ENCODE results near the gene LIN9.

LIN9 gene

GRCh38 chr1:226211181-226211821 is 97.7 kb downstream of the LIN9 start:
- no peaks in the 10 kb centered on the region for H3K79me2 ChIP-seq (ENCODE audit: low read length)
- TF ChIP-seq CTCF (IDR thresholded peaks at IDR 0.05; ENCODE audit: low read depth, low read length) (no peak), EZH2phosphoT487 (IDR thresholded peaks at IDR 0.05; ENCODE audit: low read depth) (no peak)
- H3K4me3 ChIP-seq (ENCODE audit: low read length) = no peak overlapping the region
- H3K27me3 ChIP-seq (ENCODE audit: low read depth, low read length) = 0 out of 2 replicates have a peak, but pooled peaks cover 4% of the 10 kb centered on the region
- no peaks in the 10 kb centered on the region for H4K20me1 ChIP-seq (ENCODE audit: insufficient read depth, low read length)
- no peak overlapping the region for H3K9ac ChIP-seq (ENCODE audit: low read length)
- H2AFZ ChIP-seq (ENCODE audit: low read depth, low read length) = no peak overlapping the region
- no peak overlapping the region for H3K27ac ChIP-seq (ENCODE audit: low read length)
- no peaks in the 10 kb centered on the region for H3K4me1 ChIP-seq (ENCODE audit: low read length)
- no peak overlapping the region for H3K4me2 ChIP-seq (ENCODE audit: low read length)
- no peaks in the 10 kb centered on the region for H3K9me3 ChIP-seq (ENCODE audit: insufficient read depth, low read length)
- no peaks in the 10 kb centered on the region for H3K36me3 ChIP-seq (replicated peaks; ENCODE audit: low read depth, low read length)

- Histone ChIP-seq H2AFZ (ENCODE audit: low read depth, low read length) (no peak overlapping the region), H3K36me3 (replicated peaks; ENCODE audit: low read depth, low read length) (no peaks in the 10 kb centered on the region), H3K9me3 (ENCODE audit: insufficient read depth, low read length) (no peaks in the 10 kb centered on the region), H3K79me2 (ENCODE audit: low read length) (no peaks in the 10 kb centered on the region), H3K27ac (ENCODE audit: low read length) (no peak overlapping the region), H4K20me1 (ENCODE audit: insufficient read depth, low read length) (no peaks in the 10 kb centered on the region), H3K4me1 (ENCODE audit: low read length) (no peaks in the 10 kb centered on the region), H3K27me3 (ENCODE audit: low read depth, low read length) (0 out of 2 replicates have a peak, but pooled peaks cover 4% of the 10 kb centered on the region), H3K4me2 (ENCODE audit: low read length) (no peak overlapping the region), H3K4me3 (ENCODE audit: low read length) (no peak overlapping the region), H3K9ac (ENCODE audit: low read length) (no peak overlapping the region)
- TF ChIP-seq EZH2phosphoT487 (IDR thresholded peaks at IDR 0.05; ENCODE audit: low read depth) = no peak
- no peak for TF ChIP-seq CTCF (IDR thresholded peaks at IDR 0.05; ENCODE audit: low read depth, low read length)
These were observed 98.3 kb downstream of the LIN9 start for GRCh38 chr1:226210571-226211176.

GRCh38 chr1:226209307-226210059 is 99.5 kb downstream of the LIN9 start:
- no peaks in the 10 kb centered on the region for H4K20me1 ChIP-seq (ENCODE audit: insufficient read depth, low read length)
- no peak overlapping the region for H3K27ac ChIP-seq (ENCODE audit: low read length)
- H3K9ac ChIP-seq (ENCODE audit: low read length) = no peak overlapping the region
- H3K9me3 ChIP-seq (ENCODE audit: insufficient read depth, low read length) = no peaks in the 10 kb centered on the region
- no peaks in the 10 kb centered on the region for H3K79me2 ChIP-seq (ENCODE audit: low read length)
- H3K4me2 ChIP-seq (ENCODE audit: low read length) = no peak overlapping the region
- TF ChIP-seq CTCF (IDR thresholded peaks at IDR 0.05; ENCODE audit: low read depth, low read length) (no peak), EZH2phosphoT487 (IDR thresholded peaks at IDR 0.05; ENCODE audit: low read depth) (no peak)
- no peak overlapping the region for H2AFZ ChIP-seq (ENCODE audit: low read depth, low read length)
- H3K36me3 ChIP-seq (replicated peaks; ENCODE audit: low read depth, low read length) = no peaks in the 10 kb centered on the region
- 0 out of 2 replicates have a peak, but pooled peaks cover 4% of the 10 kb centered on the region for H3K27me3 ChIP-seq (ENCODE audit: low read depth, low read length)
- H3K4me1 ChIP-seq (ENCODE audit: low read length) = no peaks in the 10 kb centered on the region
- H3K4me3 ChIP-seq (ENCODE audit: low read length) = no peak overlapping the region

- no peak overlapping the region for H2AFZ ChIP-seq (ENCODE audit: low read depth, low read length)
- H3K4me3 ChIP-seq (ENCODE audit: low read length) = no peak overlapping the region
- TF ChIP-seq CTCF (IDR thresholded peaks at IDR 0.05; ENCODE audit: low read depth, low read length) = no peak
- no peak for TF ChIP-seq EZH2phosphoT487 (IDR thresholded peaks at IDR 0.05; ENCODE audit: low read depth)
- H3K4me2 ChIP-seq (ENCODE audit: low read length) = no peak overlapping the region
- H3K9me3 ChIP-seq (ENCODE audit: insufficient read depth, low read length) = no peaks in the 10 kb centered on the region
- no peaks in the 10 kb centered on the region; the same call in 1 of the 2 replicates for H3K4me1 ChIP-seq (ENCODE audit: low read length)
- no peaks in the 10 kb centered on the region for H3K36me3 ChIP-seq (replicated peaks; ENCODE audit: low read depth, low read length)
- no peak overlapping the region for H3K9ac ChIP-seq (ENCODE audit: low read length)
- 0 out of 2 replicates have a peak, but pooled peaks cover 4% of the 10 kb centered on the region for H3K27me3 ChIP-seq (ENCODE audit: low read depth, low read length)
- H3K27ac ChIP-seq (ENCODE audit: low read length) = no peak overlapping the region
- H3K79me2 ChIP-seq (ENCODE audit: low read length) = no peaks in the 10 kb centered on the region
- H4K20me1 ChIP-seq (ENCODE audit: insufficient read depth, low read length) = no peaks in the 10 kb centered on the region
These were observed 101.9 kb downstream of the LIN9 start for GRCh38 chr1:226207048-226207447.
